ENCODE data around the gene GHR. TPM values are rescaled to one million over a fixed set of nuclear protein-coding genes. Genes with fewer than 3 reads are reported as not detected.

GHR gene
- total and polyA plus RNA-seq, 10 of the 15 experiments (the other 5 are each of a cell fraction or from before 2014, with no cell fraction given): 0.23 to 10.2 (median 0.48) TPM

GRCh38 chr5:42626462-42626861, 203.2 kb downstream of the GHR start:
- no peaks in the 10 kb centered on the region for H3K4me1 ChIP-seq (ENCODE audit: control insufficient read depth, insufficient read depth, low read length)
- DNase-seq (ENCODE audit: low read depth, low spot score) (no peak), FAIRE-seq (no peak), ATAC-seq (no peak)
- no peaks in the 10 kb centered on the region for H4K20me1 ChIP-seq (ENCODE audit: control insufficient read depth, insufficient read depth)
- no peak overlapping the region for H2AFZ ChIP-seq (ENCODE audit: control insufficient read depth, low read depth, low read length)
- no peaks in the 10 kb centered on the region; a peak in 1 of 4 replicates for H3K27me3 ChIP-seq (replicated peaks in 1 of 2; ENCODE audit: control insufficient read depth in 2 of 2, insufficient read depth in 2 of 2, low read length in 1 of 2)
- no peaks in the 10 kb centered on the region for H3K36me3 ChIP-seq (ENCODE audit: control insufficient read depth in 2 of 2, insufficient read depth in 2 of 2, low read length in 1 of 2)
- intact Hi-C loops (cut with micrococcal nuclease; ENCODE audit: unreplicated experiment) (no loop called here), in situ Hi-C loops (cut with MboI) (no loop called here)
- TF ChIP-seq YY1 (IDR thresholded peaks at IDR 0.05; ENCODE audit: low read depth, low read length) (no peak), SMARCA5 (IDR thresholded peaks at IDR 0.05) (no peak), ASH2L (IDR thresholded peaks at IDR 0.05; ENCODE audit: borderline replicate concordance, low read depth) (no peak), KAT2A (conservative IDR thresholded peaks at IDR 0.05; ENCODE audit: control insufficient read depth, low read depth, low read length) (no peak), BACH1 (IDR thresholded peaks at IDR 0.05; ENCODE audit: borderline replicate concordance) (no peak), ZBED1 (IDR thresholded peaks at IDR 0.05; ENCODE audit: borderline replicate concordance) (no peak), ZNF24 (IDR thresholded peaks at IDR 0.05) (no peak), BCLAF1 (IDR thresholded peaks at IDR 0.05) (no peak), SRF (IDR thresholded peaks at IDR 0.05; ENCODE audit: low read depth in 2 of 2, low read length in 2 of 2) (no peak), JUNB (IDR thresholded peaks at IDR 0.05) (no peak), NBN (IDR thresholded peaks at IDR 0.05) (no peak), POLR2A (IDR thresholded peaks at IDR 0.05; ENCODE audit: low read depth, low read length) (no peak), BRCA1 (IDR thresholded peaks at IDR 0.05; ENCODE audit: low read depth, low read length) (no peak)
- H3K4me3 ChIP-seq: no peak overlapping the region
- H3K9ac ChIP-seq (ENCODE audit: control insufficient read depth, insufficient read depth, low read length): no peak overlapping the region
- BruUV-seq (replicated peaks): no TSS peak
- ChIA-PET POLR2A (no interaction called here), SMC1A (ENCODE audit: uncharacterized antibody, unreplicated experiment) (no interaction called here), RAD21 (ENCODE audit: unreplicated experiment) (no interaction called here), CTCF (no interaction called here)
- H3K79me2 ChIP-seq (ENCODE audit: control insufficient read depth, insufficient read depth, low read length): no peaks in the 10 kb centered on the region
- H3K27ac ChIP-seq (ENCODE audit: control insufficient read depth, insufficient read depth): no peak overlapping the region
- H3K4me2 ChIP-seq (ENCODE audit: control insufficient read depth, insufficient read depth): no peak overlapping the region
- H3K9me3 ChIP-seq (replicated peaks; ENCODE audit: control insufficient read depth, insufficient read depth, low read length): no peaks in the 10 kb centered on the region
- 9% methylated on average over 4 of the region's 4 CpGs for WGBS (ENCODE audit: insufficient coverage, insufficient replicate concordance, low lambda C conversion rate, missing lambda C conversion rate)

All from GM12878 (cell line).